HepG2 (cell line): Measurements from ENCODE around the gene PCYT2. TPM values are rescaled to one million over a fixed set of nuclear protein-coding genes. Genes with fewer than 3 reads are reported as not detected.

Source experiments
- AHDC1 ChIP-seq: sonication (generic); formaldehyde crosslinking; IDR thresholded peaks from 2 replicates; pipeline ENCODE4 v1.5.1; 2020; ENCODE audit warnings: mild to moderate bottlenecking, missing genetic modification reagents, borderline replicate concordance
- CHCHD3 ChIP-seq: sonication (generic); formaldehyde crosslinking; IDR thresholded peaks from 2 replicates; pipeline ENCODE4 v1.8.0; 2022; ENCODE audit warnings: mild to moderate bottlenecking, missing genetic modification reagents, moderate library complexity
- FOXO1 ChIP-seq: sonication (generic); formaldehyde crosslinking; IDR thresholded peaks from 2 replicates; pipeline ENCODE4 v1.4.0; 2020; ENCODE audit warnings: missing genetic modification reagents
- GATAD1 ChIP-seq: IDR thresholded peaks from 2 replicates; pipeline ENCODE4 v1.6.1; 2016; ENCODE audit warnings: missing genetic modification reagents, missing compliant biosample characterization
- LCORL ChIP-seq, 2 experiments: fragments of 450-650 bp in 1 of 2; sonication (generic) in 1 of 2; formaldehyde crosslinking in 1 of 2; IDR thresholded peaks; 2 replicates each; pipeline versions ENCODE4 v1.5.0 to v1.6.1; 2017 to 2020; ENCODE audit warnings: antibody characterized with exemption in 1 of 2, missing genetic modification reagents in 1 of 2
- MEIS2 ChIP-seq: sonication (generic); formaldehyde crosslinking; IDR thresholded peaks from 2 replicates; pipeline ENCODE4 v1.9.0; 2021; ENCODE audit warnings: mild to moderate bottlenecking, missing genetic modification reagents
- PAX8 ChIP-seq: sonication (generic); formaldehyde crosslinking; IDR thresholded peaks from 2 replicates; pipeline ENCODE4 v1.8.0; 2022; ENCODE audit warnings: mild to moderate bottlenecking, missing genetic modification reagents, borderline replicate concordance
- SIX1 ChIP-seq: sonication (generic); formaldehyde crosslinking; IDR thresholded peaks from 2 replicates; pipeline ENCODE4 v1.4.0; 2020; ENCODE audit warnings: missing genetic modification reagents, borderline replicate concordance
- SNAPC2 ChIP-seq: sonication (generic); formaldehyde crosslinking; IDR thresholded peaks from 2 replicates; pipeline ENCODE4 v1.8.1; 2022; ENCODE audit warnings: mild to moderate bottlenecking, missing genetic modification reagents
- TOPORS ChIP-seq: sonication (generic); formaldehyde crosslinking; IDR thresholded peaks from 2 replicates; pipeline ENCODE4 v1.8.0; 2023; ENCODE audit warnings: mild to moderate bottlenecking, missing genetic modification reagents
- TSC22D2 ChIP-seq: sonication (generic); formaldehyde crosslinking; IDR thresholded peaks from 2 replicates; pipeline ENCODE4 v1.5.1; 2020; ENCODE audit warnings: missing genetic modification reagents, mild to moderate bottlenecking, borderline replicate concordance
- ZBTB37 ChIP-seq: sonication (generic); formaldehyde crosslinking; IDR thresholded peaks from 2 replicates; pipeline ENCODE4 v1.4.0; 2020; ENCODE audit warnings: mild to moderate bottlenecking, missing genetic modification reagents
- ZFX ChIP-seq: sonication (generic); formaldehyde crosslinking; IDR thresholded peaks from 2 replicates; pipeline ENCODE4 v1.4.0; 2020; ENCODE audit warnings: mild to moderate bottlenecking, low read depth, missing genetic modification reagents, moderate library complexity
- ZNF10 ChIP-seq: sonication (generic); formaldehyde crosslinking; IDR thresholded peaks from 2 replicates; pipeline ENCODE4 v1.4.0; 2020; ENCODE audit warnings: mild to moderate bottlenecking, low read depth, missing genetic modification reagents, borderline replicate concordance
- ZNF878 ChIP-seq: sonication (generic); formaldehyde crosslinking; IDR thresholded peaks from 2 replicates; pipeline ENCODE4 v1.8.1; 2023; ENCODE audit warnings: mild to moderate bottlenecking, missing genetic modification reagents, moderate library complexity
- polyA plus RNA-seq, 8 experiments: library from polyadenylated mRNA; depleted of rRNA in 3 of 8; stranded (reverse) in 7 of 8; unstranded in 1 of 8; fragments of >200 nt; fragmentation: Illumina TruSeq in 4 of 8; extraction: Trizol in 4 of 8; gene quantifications; 2 replicates each; pipeline versions ENCODE4 v1.2.1 to v1.2.3, GENCODE V29; 2011 to 2016; ENCODE audit warnings: low read depth in 4 of 8, missing spikeins in 1 of 8, mixed read lengths in 1 of 8; ENCODE audit not compliant: insufficient read depth in 1 of 8
- total RNA-seq, 5 experiments: library from RNA; depleted of rRNA; stranded (reverse); fragments of >200 nt; fragmentation: Illumina TruSeq; extraction: Trizol; gene quantifications; 2 replicates each; pipeline ENCODE4 v1.2.3, GENCODE V29; 2016; ENCODE audit warnings: low read depth in 1 of 5
- TF ChIP-seq, protein P1 (sequence below): IDR thresholded peaks from 2 replicates; pipeline ENCODE4 v1.6.1; 2016; ENCODE audit warnings: missing biosample characterization, missing genetic modification reagents, low read depth
- TF ChIP-seq, protein P2 (sequence below): sonication (generic); formaldehyde crosslinking; IDR thresholded peaks from 2 replicates; pipeline ENCODE4 v1.4.0; 2020; ENCODE audit warnings: mild to moderate bottlenecking, missing genetic modification reagents
- TF ChIP-seq, protein P3 (sequence below): sonication (generic); formaldehyde crosslinking; IDR thresholded peaks from 2 replicates; pipeline ENCODE4 v1.4.0; 2020; ENCODE audit warnings: missing genetic modification reagents

The PCYT2 gene
- total and polyA plus RNA-seq, 2 of the 13 experiments (the other 11 are each of a cell fraction or from before 2014, with no cell fraction given), result 147 to 297 TPM

GRCh38 chr17:81859906-81860755, 51.1 kb downstream of the PCYT2 start, which contains the start of gene P4HB (continued):
- TF ChIP-seq AHDC1, result no peak; the same call in 1 of the 2 replicates
- TF ChIP-seq SNAPC2 (CRISPR knock-in tag), result no peak
- TF ChIP-seq, protein P1, sequence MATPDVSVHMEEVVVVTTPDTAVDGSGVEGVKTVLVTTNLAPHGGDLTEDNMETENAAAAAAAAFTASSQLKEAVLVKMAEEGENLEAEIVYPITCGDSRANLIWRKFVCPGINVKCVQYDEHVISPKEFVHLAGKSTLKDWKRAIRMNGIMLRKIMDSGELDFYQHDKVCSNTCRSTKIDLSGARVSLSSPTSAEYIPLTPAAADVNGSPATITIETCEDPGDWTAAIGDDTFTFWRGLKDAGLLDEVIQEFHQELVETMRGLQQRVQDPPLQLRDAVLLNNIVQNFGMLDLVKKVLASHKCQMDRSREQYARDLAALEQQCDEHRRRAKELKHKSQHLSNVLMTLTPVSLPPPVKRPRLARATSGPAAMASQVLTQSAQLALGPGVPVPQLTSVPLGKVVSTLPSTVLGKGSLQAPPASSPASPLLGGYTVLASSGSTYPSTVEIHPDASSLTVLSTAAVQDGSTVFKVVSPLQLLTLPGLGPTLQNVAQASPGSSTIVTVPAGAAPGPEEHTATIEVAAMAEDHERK (CRISPR knock-in tag), result no peak
- TF ChIP-seq PAX8 (CRISPR knock-in tag), result no peak; the same call in 1 of the 2 replicates
- TF ChIP-seq SIX1 (CRISPR knock-in tag), result no peak
- TF ChIP-seq TSC22D2 (CRISPR knock-in tag), result 0 out of 2 replicates have a peak, but pooled peaks have one; percentile 33
- no peak for TF ChIP-seq LCORL (IDR thresholded peaks at IDR 0.05)
- no peak for TF ChIP-seq LCORL (CRISPR knock-in tag; IDR thresholded peaks at IDR 0.05)
- TF ChIP-seq, protein P2, sequence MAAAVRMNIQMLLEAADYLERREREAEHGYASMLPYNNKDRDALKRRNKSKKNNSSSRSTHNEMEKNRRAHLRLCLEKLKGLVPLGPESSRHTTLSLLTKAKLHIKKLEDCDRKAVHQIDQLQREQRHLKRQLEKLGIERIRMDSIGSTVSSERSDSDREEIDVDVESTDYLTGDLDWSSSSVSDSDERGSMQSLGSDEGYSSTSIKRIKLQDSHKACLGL, result no peak
- no peak for TF ChIP-seq ZBTB37
- TF ChIP-seq MEIS2 (CRISPR knock-in tag), result 0 out of 2 replicates have a peak, but pooled peaks have one; percentile 72
- TF ChIP-seq ZNF878, result no peak
- TF ChIP-seq, protein P3, sequence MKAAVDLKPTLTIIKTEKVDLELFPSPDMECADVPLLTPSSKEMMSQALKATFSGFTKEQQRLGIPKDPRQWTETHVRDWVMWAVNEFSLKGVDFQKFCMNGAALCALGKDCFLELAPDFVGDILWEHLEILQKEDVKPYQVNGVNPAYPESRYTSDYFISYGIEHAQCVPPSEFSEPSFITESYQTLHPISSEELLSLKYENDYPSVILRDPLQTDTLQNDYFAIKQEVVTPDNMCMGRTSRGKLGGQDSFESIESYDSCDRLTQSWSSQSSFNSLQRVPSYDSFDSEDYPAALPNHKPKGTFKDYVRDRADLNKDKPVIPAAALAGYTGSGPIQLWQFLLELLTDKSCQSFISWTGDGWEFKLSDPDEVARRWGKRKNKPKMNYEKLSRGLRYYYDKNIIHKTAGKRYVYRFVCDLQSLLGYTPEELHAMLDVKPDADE (CRISPR knock-in tag), result no peak
- TF ChIP-seq ZFX (CRISPR knock-in tag), result peak; percentile 78
- no peak for TF ChIP-seq GATAD1 (CRISPR knock-in tag)
- peak; percentile 84; the same call in 1 of the 2 replicates for TF ChIP-seq CHCHD3 (CRISPR knock-in tag)
- TF ChIP-seq TOPORS (CRISPR knock-in tag), result peak; percentile 30; the same call in 1 of the 2 replicates
- TF ChIP-seq ZNF10, result no peak
- peak; percentile 58 for TF ChIP-seq FOXO1 (CRISPR knock-in tag)
